A549 (cell line): Measurements from ENCODE around the gene LY6G5C. TPM values are rescaled to one million over a fixed set of nuclear protein-coding genes. Genes with fewer than 3 reads are reported as not detected.

Experiments used
- ATAC-seq, 2 experiments: fragments of 200-7000 bp in 1 of 2; fragments of >200 bp in 1 of 2; cut with Nextera tagmentation in 1 of 2; cut with Tn5 transposase in 1 of 2; 3 replicates each; pipeline versions ENCODE4 v1.8.0 to v1.9.1; 2018 to 2020; ENCODE audit warnings: mild to moderate bottlenecking in 1 of 2, moderate library complexity in 1 of 2
- CTCF ChIA-PET: fragments of 300-600 bp; sonication (Branson Sonifier 250); formaldehyde crosslinking; extraction: SDS; loops from one replicate; lab custom pipeline; 2021; ENCODE audit warnings: antibody characterized with exemption, inconsistent platforms; lab: Yijun Ruan, JAX
- POLR2A ChIA-PET: fragments of 350-600 bp; formaldehyde crosslinking; extraction: SDS; loops from one replicate; lab custom pipeline; 2021; ENCODE audit warnings: antibody characterized with exemption, inconsistent platforms; lab: Yijun Ruan, JAX
- DNase-seq, 2 experiments: peaks; one replicate each; pipeline versions ENCODE4 v3.0.0 to v3.0.0-alpha.2; 2011 to 2016; ENCODE audit warnings: low read depth in 1 of 2, low spot score in 1 of 2
- FAIRE-seq: peaks from 2 replicates; lab custom pipeline; 2011; peaks lifted over from hg19 to GRCh38; lab: Jason Lieb, UNC
- H3K27ac ChIP-seq, 2 experiments: fragments of >200 bp; sonication (Bioruptor Twin); formaldehyde crosslinking; 3 replicates each; pipeline ENCODE4 v1.5.1; 2016 to 2017
- H3K4me1 ChIP-seq: fragments of >200 bp; sonication (Bioruptor Twin); formaldehyde crosslinking; 3 replicates; pipeline ENCODE4 v1.6.1; 2016
- H3K4me2 ChIP-seq: fragments of >200 bp; sonication (Bioruptor Twin); formaldehyde crosslinking; 3 replicates; pipeline ENCODE4 v1.6.1; 2016
- H3K4me3 ChIP-seq: fragments of >200 bp; sonication (Bioruptor Twin); formaldehyde crosslinking; 3 replicates; pipeline ENCODE4 v1.5.1; 2016
- H3K9me3 ChIP-seq: fragments of >200 bp; sonication (Bioruptor Twin); formaldehyde crosslinking; 3 replicates; pipeline ENCODE4 v1.6.1; 2016
- BCL3 ChIP-seq: fragments of >200 bp; sonication (Bioruptor Twin); formaldehyde crosslinking; IDR thresholded peaks from 3 replicates; pipeline ENCODE4 v1.6.1; 2016
- BHLHE40 ChIP-seq: IDR thresholded peaks from 2 replicates; pipeline ENCODE4 v1.6.1; 2012; ENCODE audit warnings: low read depth, low read length, inconsistent platforms
- CBX8 ChIP-seq: fragments of 200-600 bp; sonication (generic); IDR thresholded peaks from 2 replicates; pipeline ENCODE4 v1.6.1; 2016
- EP300 ChIP-seq, 2 experiments: fragments of >200 bp; sonication (Bioruptor Twin); formaldehyde crosslinking; IDR thresholded peaks; 2 replicates in 1 of 2; 3 replicates in 1 of 2; pipeline ENCODE4 v1.6.1; 2016 to 2017
- FOSB ChIP-seq: fragments of 250-450 bp; sonication (Bioruptor Pico); IDR thresholded peaks from 2 replicates; pipeline ENCODE4 v1.5.0; 2020; ENCODE audit warnings: mild to moderate bottlenecking, moderate library complexity
- FOXS1 ChIP-seq: fragments of 250-450 bp; sonication (Bioruptor Pico); IDR thresholded peaks from 2 replicates; pipeline ENCODE4 v1.5.0; 2020; ENCODE audit warnings: mild to moderate bottlenecking, moderate library complexity
- HOXB13 ChIP-seq: fragments of 250-450 bp; sonication (Bioruptor Pico); IDR thresholded peaks from 2 replicates; pipeline ENCODE4 v1.5.0; 2020; ENCODE audit warnings: low read depth, mild to moderate bottlenecking, moderate library complexity
- HOXB5 ChIP-seq: fragments of 250-450 bp; sonication (Bioruptor Pico); IDR thresholded peaks from 2 replicates; pipeline ENCODE4 v1.5.0; 2020; ENCODE audit warnings: mild to moderate bottlenecking, moderate library complexity
- MAZ ChIP-seq: fragments of 150-350 bp; IDR thresholded peaks from 2 replicates; pipeline ENCODE4 v1.6.1; 2014; ENCODE audit warnings: antibody characterized with exemption, low read depth, low read length, borderline replicate concordance
- MYC ChIP-seq: IDR thresholded peaks from 2 replicates; pipeline ENCODE4 v1.6.1; 2012; ENCODE audit warnings: mild to moderate bottlenecking, inconsistent platforms, low read length, improper control_type of control experiment, borderline replicate concordance
- NFE2L2 ChIP-seq: fragments of 150-350 bp; conservative IDR thresholded peaks from 2 replicates; pipeline ENCODE4 v1.6.1; 2014; ENCODE audit warnings: low read length
- NR3C1 ChIP-seq: fragments of >200 bp; sonication (Bioruptor Twin); formaldehyde crosslinking; IDR thresholded peaks from 3 replicates; pipeline ENCODE4 v1.6.1; 2017
- POLR2A ChIP-seq: IDR thresholded peaks from 2 replicates; pipeline ENCODE4 v1.6.1; 2012; ENCODE audit warnings: mild to moderate bottlenecking, low read length
- RAD21 ChIP-seq, 2 experiments: fragments of >200 bp in 1 of 2; sonication (Bioruptor Twin) in 1 of 2; formaldehyde crosslinking in 1 of 2; IDR thresholded peaks in 1 of 2; conservative IDR thresholded peaks in 1 of 2; 2 replicates in 1 of 2; 3 replicates in 1 of 2; pipeline ENCODE4 v1.6.1; 2012 to 2018; ENCODE audit warnings: inconsistent platforms in 1 of 2
- RCOR1 ChIP-seq: fragments of 150-350 bp; IDR thresholded peaks from 2 replicates; pipeline ENCODE4 v1.6.1; 2014; ENCODE audit warnings: antibody characterized with exemption, low read length, low read depth
- TP53 ChIP-seq: fragments of 250-450 bp; sonication (Bioruptor Pico); IDR thresholded peaks from 2 replicates; pipeline ENCODE4 v1.5.0; 2021; ENCODE audit warnings: mild to moderate bottlenecking, moderate library complexity
- USF2 ChIP-seq: fragments of 450-650 bp; IDR thresholded peaks from 2 replicates; pipeline ENCODE4 v1.6.1; 2014; ENCODE audit warnings: antibody characterized with exemption
- WGBS: methylation state at CpG from one replicate; pipeline ENCODE4 v1.1.6; 2017; ENCODE audit errors: missing lambda C conversion rate; 5-methylcytosine and 5-hydroxymethylcytosine counted together
- polyA plus RNA-seq, 4 experiments: library from polyadenylated mRNA; depleted of rRNA in 3 of 4; stranded (reverse); fragments of >200 nt; fragmentation: RNase III in 1 of 4; extraction: RNeasy Plus Mini Kit Qiagen cat#74134 plus additional on column Dnase treatment in 1 of 4; gene quantifications; 2 replicates in 3 of 4; 3 replicates in 1 of 4; pipeline ENCODE4 v1.2.3, GENCODE V29; 2011 to 2017
- TF ChIP-seq, protein P1 (sequence below): fragments of 150-350 bp; IDR thresholded peaks from 2 replicates; pipeline ENCODE4 v1.6.1; 2014; ENCODE audit warnings: low read depth, mild to moderate bottlenecking, low read length
- TF ChIP-seq, protein P2 (sequence below): fragments of >200 bp; sonication (Bioruptor Twin); formaldehyde crosslinking; IDR thresholded peaks from 2 replicates; pipeline ENCODE4 v1.6.1; 2016
- TF ChIP-seq, protein P3 (sequence below): fragments of >200 bp; sonication (Bioruptor Twin); formaldehyde crosslinking; IDR thresholded peaks from 3 replicates; pipeline ENCODE4 v1.5.1; 2016

The LY6G5C gene
- polyA plus RNA-seq, 2 of the 4 experiments (the other 2 are of a cell fraction), result 1.2 to 1.6 TPM

DNA sequence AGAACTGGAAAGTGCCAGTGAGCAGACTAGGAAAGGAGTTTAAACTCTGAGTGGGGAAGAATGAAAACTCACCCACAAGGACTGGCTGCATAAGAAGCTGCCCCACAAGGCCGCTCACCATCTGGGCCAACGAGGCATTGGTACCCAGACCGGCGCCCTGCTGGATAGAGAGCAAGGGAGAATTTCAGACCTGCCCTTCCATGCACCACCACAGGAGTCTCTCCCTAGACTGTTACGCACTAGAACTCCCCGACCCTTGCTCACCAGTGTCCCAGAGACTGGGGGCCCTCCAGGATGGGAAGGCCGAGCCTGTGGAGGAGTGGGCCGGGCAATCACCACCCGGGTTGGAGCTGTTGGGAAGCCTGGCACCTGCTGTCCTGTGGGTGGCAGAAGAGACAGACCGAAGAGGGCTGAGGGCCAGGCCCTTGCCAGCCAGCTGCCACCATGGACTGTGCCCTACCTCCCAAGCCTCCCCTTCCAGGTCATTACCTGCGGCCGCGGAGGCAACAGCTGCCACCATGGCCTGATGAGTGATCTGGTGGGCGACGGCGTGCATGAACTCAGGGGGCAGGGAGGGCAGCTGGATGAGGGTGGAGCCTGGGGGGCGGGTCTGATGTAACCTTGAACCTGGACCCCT is 36.9 kb downstream of the LY6G5C start:
- ATAC-seq (peak; percentile 44 to 47; a peak in 5 of 6 replicates), FAIRE-seq (no peak), DNase-seq (no peak)
- Histone ChIP-seq H3K4me3 (no peak overlapping the region), H3K4me2 (no peak overlapping the region), H3K4me1 (no peaks in the 10 kb centered on the region), H3K9me3 (no peaks in the 10 kb centered on the region), H3K27ac (no peak overlapping the region)
- ChIA-PET POLR2A (interaction anchor here (0.6 kb wide), 1 partner anchor 60 kb away, joined by 3 read pairs; no protein-coding TSS in a partner anchor), CTCF (interaction anchor here (1.0 to 1.6 kb wide), 3 partner anchors 9 to 97 kb away, joined by 3 to 5 read pairs (median 3); partner anchors contain the start of genes ATP6V1G2 and BAG6)
- no peak for TF ChIP-seq EP300 (IDR thresholded peaks at IDR 0.05)
- TF ChIP-seq BHLHE40, result no peak
- TF ChIP-seq FOSB (CRISPR knock-in tag), result no peak
- TF ChIP-seq, protein P1, sequence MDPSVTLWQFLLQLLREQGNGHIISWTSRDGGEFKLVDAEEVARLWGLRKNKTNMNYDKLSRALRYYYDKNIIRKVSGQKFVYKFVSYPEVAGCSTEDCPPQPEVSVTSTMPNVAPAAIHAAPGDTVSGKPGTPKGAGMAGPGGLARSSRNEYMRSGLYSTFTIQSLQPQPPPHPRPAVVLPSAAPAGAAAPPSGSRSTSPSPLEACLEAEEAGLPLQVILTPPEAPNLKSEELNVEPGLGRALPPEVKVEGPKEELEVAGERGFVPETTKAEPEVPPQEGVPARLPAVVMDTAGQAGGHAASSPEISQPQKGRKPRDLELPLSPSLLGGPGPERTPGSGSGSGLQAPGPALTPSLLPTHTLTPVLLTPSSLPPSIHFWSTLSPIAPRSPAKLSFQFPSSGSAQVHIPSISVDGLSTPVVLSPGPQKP, result no peak
- no peak for TF ChIP-seq TP53 (CRISPR knock-in tag)
- TF ChIP-seq USF2, result no peak
- TF ChIP-seq RAD21 (conservative IDR thresholded peaks at IDR 0.05 in 1 of 2, IDR thresholded peaks at IDR 0.05 in 1 of 2), result no peak
- 90% methylated on average over 10 of the region's 17 CpGs for WGBS

DNA sequence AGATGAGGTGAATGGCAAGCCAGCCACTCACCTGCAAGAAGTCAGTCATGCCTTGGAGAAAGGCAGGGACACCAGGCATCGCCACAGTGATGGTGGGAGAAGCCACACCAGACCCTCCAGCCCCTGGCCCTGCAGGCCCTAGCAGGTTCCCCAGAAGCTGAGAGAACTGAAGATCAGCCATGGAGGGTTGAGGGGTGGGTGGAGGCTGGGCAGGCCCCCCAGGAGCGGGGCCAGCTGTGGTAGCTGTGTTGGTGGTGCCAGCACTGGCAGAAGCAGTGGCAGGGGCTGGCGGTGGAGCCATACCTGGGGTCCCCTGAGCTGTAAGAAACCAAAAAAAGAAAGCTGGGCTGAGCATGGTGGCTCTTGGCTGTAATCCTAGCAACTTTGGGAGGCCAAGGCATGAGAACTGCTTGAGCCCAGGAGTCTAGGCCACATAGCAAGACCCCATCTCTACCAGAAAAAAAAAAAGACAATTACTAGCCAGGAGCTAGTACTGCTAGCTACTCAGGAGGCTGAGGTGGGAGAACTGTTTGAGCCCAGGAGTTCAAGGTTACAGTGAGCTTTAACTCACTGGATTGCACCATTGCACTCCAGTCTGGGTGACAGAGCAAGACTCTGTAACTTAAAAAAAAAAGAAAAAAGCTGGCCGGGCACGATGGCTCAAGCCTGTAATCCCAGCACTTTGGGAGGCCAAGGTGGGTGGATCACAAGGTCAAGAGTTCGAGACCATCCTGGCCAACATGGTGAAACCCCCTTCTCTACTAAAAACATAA is 37.9 kb downstream of the LY6G5C start:
- no peak overlapping the region for H3K4me3 ChIP-seq
- ATAC-seq (no peak), DNase-seq (no peak), FAIRE-seq (no peak)
- H3K9me3 ChIP-seq, result no peaks in the 10 kb centered on the region
- no peak for TF ChIP-seq BCL3
- TF ChIP-seq NFE2L2, result no peak
- TF ChIP-seq HOXB5 (CRISPR knock-in tag), result no peak
- TF ChIP-seq, protein P2, sequence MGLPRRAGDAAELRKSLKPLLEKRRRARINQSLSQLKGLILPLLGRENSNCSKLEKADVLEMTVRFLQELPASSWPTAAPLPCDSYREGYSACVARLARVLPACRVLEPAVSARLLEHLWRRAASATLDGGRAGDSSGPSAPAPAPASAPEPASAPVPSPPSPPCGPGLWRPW, result no peak
- TF ChIP-seq EP300 (IDR thresholded peaks at IDR 0.05), result no peak
- TF ChIP-seq TP53 (CRISPR knock-in tag), result no peak
- no peak for TF ChIP-seq CBX8
- no peak for TF ChIP-seq MYC
- no peak for TF ChIP-seq RCOR1
- TF ChIP-seq FOSB (CRISPR knock-in tag), result no peak
- no peak for TF ChIP-seq NR3C1
- no peak for TF ChIP-seq MAZ
- TF ChIP-seq, protein P3, sequence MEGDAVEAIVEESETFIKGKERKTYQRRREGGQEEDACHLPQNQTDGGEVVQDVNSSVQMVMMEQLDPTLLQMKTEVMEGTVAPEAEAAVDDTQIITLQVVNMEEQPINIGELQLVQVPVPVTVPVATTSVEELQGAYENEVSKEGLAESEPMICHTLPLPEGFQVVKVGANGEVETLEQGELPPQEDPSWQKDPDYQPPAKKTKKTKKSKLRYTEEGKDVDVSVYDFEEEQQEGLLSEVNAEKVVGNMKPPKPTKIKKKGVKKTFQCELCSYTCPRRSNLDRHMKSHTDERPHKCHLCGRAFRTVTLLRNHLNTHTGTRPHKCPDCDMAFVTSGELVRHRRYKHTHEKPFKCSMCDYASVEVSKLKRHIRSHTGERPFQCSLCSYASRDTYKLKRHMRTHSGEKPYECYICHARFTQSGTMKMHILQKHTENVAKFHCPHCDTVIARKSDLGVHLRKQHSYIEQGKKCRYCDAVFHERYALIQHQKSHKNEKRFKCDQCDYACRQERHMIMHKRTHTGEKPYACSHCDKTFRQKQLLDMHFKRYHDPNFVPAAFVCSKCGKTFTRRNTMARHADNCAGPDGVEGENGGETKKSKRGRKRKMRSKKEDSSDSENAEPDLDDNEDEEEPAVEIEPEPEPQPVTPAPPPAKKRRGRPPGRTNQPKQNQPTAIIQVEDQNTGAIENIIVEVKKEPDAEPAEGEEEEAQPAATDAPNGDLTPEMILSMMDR, result no peak
- TF ChIP-seq POLR2A, result no peak
- no peak for TF ChIP-seq FOXS1
- TF ChIP-seq HOXB13 (CRISPR knock-in tag), result no peak
- H3K4me1 ChIP-seq, result no peaks in the 10 kb centered on the region
- no peak overlapping the region for H3K4me2 ChIP-seq
- ChIA-PET POLR2A (interaction anchor here (1.5 kb wide), 1 partner anchor 9 kb away, joined by 4 read pairs; no protein-coding TSS in a partner anchor), CTCF (interaction anchor here (1.0 kb wide), 1 partner anchor 10 kb away, joined by 5 read pairs; the partner anchor contains the start of gene BAG6)
- WGBS, result 96% methylated on average over 6 of the region's 6 CpGs
- H3K27ac ChIP-seq, result no peak overlapping the region
